HG02642 (cell line): ENCODE results near the gene CTF1.

Experiments
- ATAC-seq: cut with Tn5 transposase; IDR thresholded peaks from one replicate; pipeline ENCODE4 v1.9.1; 2021; ENCODE audit warnings: mild to moderate bottlenecking; ENCODE audit not compliant: unreplicated experiment, poor library complexity

The CTF1 gene

GRCh38 chr16:30949650-30950515 lies 53.5 kb downstream of the CTF1 start:
- peak; percentile 44 for ATAC-seq

- no peak for ATAC-seq
These were observed 54.2 kb downstream of the CTF1 start for GRCh38 chr16:30950516-30951065.

- no peak for ATAC-seq
These were observed 54.8 kb downstream of the CTF1 start for GRCh38 chr16:30951193-30951592.

- ATAC-seq, result no peak
These were observed 55.3 kb downstream of the CTF1 start for GRCh38 chr16:30951750-30952149.

- no peak for ATAC-seq
These were observed 56.7 kb downstream of the CTF1 start for GRCh38 chr16:30953111-30953510.
